Stimulated activated CD8-positive, alpha-beta memory T cell treated with anti-CD3 and anti-CD28 coated beads, Interleukin-12 subunit alpha, Interleukin-12 subunit beta, amount 100 ng/mL, for 24 hours (primary cell): ENCODE measurements around the gene SPEG.

Source experiments
- DNase-seq: peaks from one replicate; pipeline ENCODE4 v3.0.0-alpha.2; 2020; ENCODE audit errors: extremely low read depth

Gene SPEG

GRCh38 chr2:219461047-219461514 lies 26.4 kb downstream of the SPEG start:
- no peak for DNase-seq

- DNase-seq, result no peak
Measured at GRCh38 chr2:219461669-219462068, 27.0 kb downstream of the SPEG start.

GRCh38 chr2:219462349-219462748 lies 27.7 kb downstream of the SPEG start:
- no peak for DNase-seq

DNA sequence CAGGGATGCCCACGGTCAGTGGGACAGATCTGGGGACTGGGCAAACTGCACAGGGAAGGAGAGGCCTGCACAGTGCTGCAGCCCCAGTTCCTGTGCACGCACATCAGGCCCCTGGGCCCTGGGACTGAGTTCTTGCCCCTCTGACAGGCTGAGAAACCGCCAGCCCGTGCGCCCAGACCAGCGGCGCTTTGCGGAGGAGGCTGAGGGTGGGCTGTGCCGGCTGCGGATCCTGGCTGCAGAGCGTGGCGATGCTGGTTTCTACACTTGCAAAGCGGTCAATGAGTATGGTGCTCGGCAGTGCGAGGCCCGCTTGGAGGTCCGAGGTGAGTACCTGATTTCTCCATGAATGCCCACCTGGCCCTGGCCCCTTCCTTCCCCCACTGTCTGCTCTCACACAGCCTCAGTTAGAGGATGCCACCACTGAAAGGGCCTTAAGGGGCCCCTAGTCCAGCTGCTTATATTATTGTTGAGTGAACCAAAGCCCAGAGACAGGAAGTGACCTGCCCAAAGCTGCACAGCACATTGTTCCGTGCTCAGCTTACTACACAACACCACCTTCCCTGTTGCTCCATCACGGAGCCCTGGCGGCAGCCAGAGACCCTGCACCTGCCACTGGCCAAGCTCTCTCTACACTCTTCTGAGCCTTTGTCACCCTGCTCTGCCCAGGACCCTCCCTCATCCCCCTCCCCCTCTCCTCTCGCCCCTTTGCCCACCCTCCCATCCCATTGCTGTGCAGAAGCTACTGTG lies 29.8 kb downstream of the SPEG start:
- DNase-seq, result no peak

- no peak for DNase-seq
Measured at GRCh38 chr2:219465659-219466561, 31.3 kb downstream of the SPEG start.

DNA sequence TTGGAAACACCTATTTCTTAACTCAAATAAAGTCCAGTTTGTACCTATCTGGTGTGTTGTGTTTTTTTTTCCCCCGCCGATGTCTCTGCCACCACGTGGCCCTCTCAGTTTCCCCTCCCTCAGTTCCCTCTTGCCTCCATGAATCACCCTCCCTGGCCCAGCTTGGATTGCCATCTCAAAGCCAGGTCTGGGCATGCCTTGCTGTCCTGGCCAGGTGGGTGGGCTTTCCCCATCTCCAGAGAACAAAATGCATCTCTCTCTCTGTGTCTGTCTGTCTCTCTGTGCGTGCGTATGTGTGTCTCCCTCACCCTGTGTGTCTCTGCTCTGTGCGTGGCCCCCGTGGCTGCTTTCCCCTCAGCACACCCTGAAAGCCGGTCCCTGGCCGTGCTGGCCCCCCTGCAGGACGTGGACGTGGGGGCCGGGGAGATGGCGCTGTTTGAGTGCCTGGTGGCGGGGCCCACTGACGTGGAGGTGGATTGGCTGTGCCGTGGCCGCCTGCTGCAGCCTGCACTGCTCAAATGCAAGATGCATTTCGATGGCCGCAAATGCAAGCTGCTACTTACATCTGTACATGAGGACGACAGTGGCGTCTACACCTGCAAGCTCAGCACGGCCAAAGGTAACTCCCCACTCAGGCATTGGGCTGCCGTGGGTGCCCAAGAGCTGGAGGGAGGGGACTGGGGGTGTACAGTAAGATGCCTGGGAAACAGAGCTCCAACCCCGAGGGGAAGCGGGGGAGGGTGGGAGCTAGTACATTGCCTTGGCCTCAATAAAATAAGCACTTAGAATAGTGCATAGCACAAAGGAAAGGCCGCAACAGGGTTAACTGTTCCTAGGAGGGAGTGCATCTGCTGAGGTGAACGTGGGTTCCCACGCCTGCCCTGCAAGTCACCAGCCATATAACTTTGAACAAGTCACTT lies 32.4 kb downstream of the SPEG start:
- no peak for DNase-seq

- DNase-seq, result no peak
Measured at GRCh38 chr2:219467736-219468075, 33.1 kb downstream of the SPEG start.

GRCh38 chr2:219468410-219469185 lies 34.0 kb downstream of the SPEG start:
- no peak for DNase-seq

DNA sequence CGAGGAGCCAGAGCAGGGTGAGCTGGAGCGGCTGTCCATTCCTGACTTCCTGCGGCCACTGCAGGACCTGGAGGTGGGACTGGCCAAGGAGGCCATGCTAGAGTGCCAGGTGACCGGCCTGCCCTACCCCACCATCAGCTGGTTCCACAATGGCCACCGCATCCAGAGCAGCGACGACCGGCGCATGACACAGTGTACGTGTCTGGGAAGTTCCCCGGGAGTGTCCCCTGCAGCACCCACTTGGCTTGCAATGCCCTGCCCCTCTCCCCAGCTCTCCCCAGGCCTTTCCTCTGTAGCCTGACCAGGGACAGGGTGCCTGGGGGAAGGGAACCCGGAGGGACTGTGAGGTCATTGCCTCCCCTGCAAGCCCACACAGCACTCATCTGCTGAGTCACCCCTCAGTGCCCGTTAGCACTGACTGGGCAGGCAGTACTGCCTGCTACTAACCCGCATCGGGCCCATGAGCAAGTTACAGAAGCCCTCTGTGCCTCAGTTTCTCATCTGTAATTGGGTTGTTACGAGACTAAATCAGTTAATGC lies 34.6 kb downstream of the SPEG start:
- no peak for DNase-seq

GRCh38 chr2:219470429-219470828 lies 35.8 kb downstream of the SPEG start:
- DNase-seq, result no peak

- no peak for DNase-seq
Measured at GRCh38 chr2:219471476-219472371, 37.1 kb downstream of the SPEG start.

- DNase-seq, result no peak
Measured at GRCh38 chr2:219472629-219473187, 38.1 kb downstream of the SPEG start.

GRCh38 chr2:219473511-219473910 lies 38.9 kb downstream of the SPEG start:
- no peak for DNase-seq

GRCh38 chr2:219474285-219475060 lies 39.8 kb downstream of the SPEG start:
- DNase-seq, result no peak

DNA sequence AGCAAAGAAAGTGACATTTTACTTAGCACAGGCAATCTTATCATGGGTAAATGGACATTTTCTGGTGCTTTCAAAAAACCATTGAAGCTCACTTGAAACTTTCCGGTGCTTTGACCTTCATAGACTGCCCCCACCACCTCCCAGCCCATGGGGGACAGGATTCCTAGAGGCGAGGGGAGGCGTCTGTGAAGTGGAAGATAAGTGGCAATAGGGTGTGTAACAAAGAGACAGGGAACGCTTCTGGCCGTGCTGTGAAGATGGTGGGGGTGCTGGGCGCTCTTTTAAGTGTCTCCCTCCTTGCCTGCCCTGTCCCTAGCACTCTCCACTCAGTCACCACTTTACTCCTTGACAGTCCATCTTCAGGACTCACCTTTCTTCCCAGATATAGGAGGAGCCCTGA lies 40.6 kb downstream of the SPEG start:
- DNase-seq, result no peak

DNA sequence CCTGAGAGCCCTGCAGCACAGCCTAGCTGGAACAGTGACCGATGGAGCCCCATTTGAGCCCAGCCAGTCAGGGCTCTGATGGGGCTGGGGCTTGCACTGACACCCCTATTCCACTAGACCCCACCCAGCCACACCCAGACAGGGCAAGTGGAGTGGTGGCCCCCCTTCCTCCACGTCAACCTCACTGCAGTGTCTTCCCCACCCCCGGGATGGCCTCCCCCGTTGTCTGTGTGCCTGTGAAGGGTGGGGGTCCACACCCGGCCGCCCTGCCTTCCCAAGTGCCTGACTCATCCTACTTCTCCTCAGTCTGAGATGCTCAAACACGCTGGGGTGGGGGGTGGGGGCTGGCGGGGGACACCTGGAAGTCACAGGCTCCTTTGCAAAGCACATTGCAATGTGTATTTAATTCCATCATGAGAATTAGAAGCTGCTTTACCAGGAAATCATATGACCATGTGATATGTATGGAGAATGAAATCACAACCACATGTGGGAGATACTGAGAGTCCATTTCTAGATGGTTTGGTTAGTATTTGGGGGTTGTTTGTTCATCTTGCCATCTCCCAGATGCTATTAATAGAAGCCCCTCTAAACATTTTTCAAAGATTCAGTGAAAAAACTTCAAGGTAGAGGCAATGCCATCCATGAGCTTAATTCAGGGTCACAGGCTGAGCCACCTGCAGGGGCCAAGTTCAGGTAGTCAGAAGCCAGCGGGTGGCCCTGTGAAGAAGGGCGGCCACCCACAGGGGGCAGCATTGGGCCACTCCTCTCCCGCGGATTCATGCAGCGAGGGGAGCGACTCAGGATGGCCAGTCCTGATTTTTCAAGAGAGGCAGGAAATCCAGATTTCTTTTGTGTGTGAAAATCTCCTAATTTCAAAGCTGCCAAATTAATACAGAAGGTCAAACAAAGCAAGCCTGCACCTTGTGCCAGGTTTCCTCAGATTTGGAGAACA lies 41.3 kb downstream of the SPEG start:
- no peak for DNase-seq

DNA sequence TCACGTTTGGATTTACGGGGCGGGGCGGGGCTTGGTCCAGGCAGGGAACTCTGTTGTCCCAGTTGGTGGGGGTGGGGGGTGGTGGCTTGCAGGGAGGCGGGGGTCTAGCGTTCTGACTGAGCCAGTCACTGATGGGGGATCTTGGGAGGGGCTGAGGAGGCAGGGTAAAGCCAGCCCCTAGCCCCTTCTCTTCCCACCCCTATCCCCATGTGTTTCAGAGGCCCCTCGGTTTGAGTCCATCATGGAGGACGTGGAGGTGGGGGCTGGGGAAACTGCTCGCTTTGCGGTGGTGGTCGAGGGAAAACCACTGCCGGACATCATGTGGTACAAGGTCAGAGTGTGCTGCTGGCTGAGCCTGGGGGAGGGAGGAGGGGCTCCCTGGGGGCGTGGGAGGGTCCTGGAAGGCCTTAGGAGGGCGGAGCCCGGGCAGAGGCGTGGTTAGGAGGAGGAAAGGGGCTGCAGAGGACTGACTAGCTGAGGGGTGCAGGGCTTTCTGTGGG lies 42.1 kb downstream of the SPEG start:
- DNase-seq, result no peak
